Measurements from ENCODE around the gene EXT2.

Gene EXT2

GRCh38 chr11:44268614-44269080 lies 173.2 kb downstream of the EXT2 start:
- no peak for TF ChIP-seq CTCF (IDR thresholded peaks at IDR 0.05; ENCODE audit: low read depth, low read length)
- Histone ChIP-seq H3K36me3 (no peaks in the 10 kb centered on the region), H3K27ac (no peak overlapping the region), H3K9me3 (ENCODE audit: severe bottlenecking) (no peaks in the 10 kb centered on the region), H3K27me3 (ENCODE audit: insufficient read depth, low read depth, severe bottlenecking) (peaks cover 3% of the 10 kb centered on the region), H3K4me3 (ENCODE audit: low read depth, low read length) (no peak overlapping the region)
- no peak for DNase-seq

- no peaks in the 10 kb centered on the region for H3K9me3 ChIP-seq (ENCODE audit: severe bottlenecking)
- TF ChIP-seq CTCF (IDR thresholded peaks at IDR 0.05; ENCODE audit: low read depth, low read length): no peak
- no peaks in the 10 kb centered on the region for H3K36me3 ChIP-seq
- H3K4me3 ChIP-seq (ENCODE audit: low read depth, low read length): no peak overlapping the region
- DNase-seq: no peak
- peaks cover 3% of the 10 kb centered on the region for H3K27me3 ChIP-seq (ENCODE audit: insufficient read depth, low read depth, severe bottlenecking)
- no peak overlapping the region for H3K27ac ChIP-seq
These were observed 174.2 kb downstream of the EXT2 start for GRCh38 chr11:44269369-44270351.

GRCh38 chr11:44270403-44271273 lies 175.2 kb downstream of the EXT2 start:
- Histone ChIP-seq H3K4me3 (ENCODE audit: low read depth, low read length) (no peak overlapping the region), H3K9me3 (ENCODE audit: severe bottlenecking) (peaks cover 2% of the 10 kb centered on the region), H3K27ac (no peak overlapping the region), H3K36me3 (no peaks in the 10 kb centered on the region), H3K27me3 (ENCODE audit: insufficient read depth, low read depth, severe bottlenecking) (peaks cover 9% of the 10 kb centered on the region)
- DNase-seq: no peak
- TF ChIP-seq CTCF (IDR thresholded peaks at IDR 0.05; ENCODE audit: low read depth, low read length): no peak

GRCh38 chr11:44271286-44271685 lies 175.8 kb downstream of the EXT2 start:
- TF ChIP-seq CTCF (IDR thresholded peaks at IDR 0.05; ENCODE audit: low read depth, low read length): no peak
- peaks cover 11% of the 10 kb centered on the region for H3K27me3 ChIP-seq (ENCODE audit: insufficient read depth, low read depth, severe bottlenecking)
- no peak for DNase-seq
- no peak overlapping the region for H3K4me3 ChIP-seq (ENCODE audit: low read depth, low read length)
- peaks cover 2% of the 10 kb centered on the region for H3K9me3 ChIP-seq (ENCODE audit: severe bottlenecking)
- H3K36me3 ChIP-seq: no peaks in the 10 kb centered on the region
- no peak overlapping the region for H3K27ac ChIP-seq

GRCh38 chr11:44274404-44274803 lies 178.9 kb downstream of the EXT2 start:
- TF ChIP-seq CTCF (IDR thresholded peaks at IDR 0.05; ENCODE audit: low read depth, low read length): no peak
- H3K27me3 ChIP-seq (ENCODE audit: insufficient read depth, low read depth, severe bottlenecking): peaks cover 19% of the 10 kb centered on the region
- no peak for DNase-seq
- no peak overlapping the region for H3K27ac ChIP-seq
- peaks cover 2% of the 10 kb centered on the region for H3K9me3 ChIP-seq (ENCODE audit: severe bottlenecking)
- no peaks in the 10 kb centered on the region for H3K36me3 ChIP-seq
- no peak overlapping the region for H3K4me3 ChIP-seq (ENCODE audit: low read depth, low read length)

Measured in WERI-Rb-1 (cell line).